SH-SY5Y (cell line): ENCODE data around the gene NFASC.

Source experiments
- GATA2 ChIP-seq: IDR thresholded peaks from 2 replicates; pipeline ENCODE4 v1.6.1; 2011; ENCODE audit warnings: mild to moderate bottlenecking, low read depth, low read length
- GATA3 ChIP-seq: IDR thresholded peaks from 2 replicates; pipeline ENCODE4 v1.6.1; 2011; ENCODE audit warnings: low read depth, mild to moderate bottlenecking, low read length, moderate library complexity

- TF ChIP-seq GATA2 (no peak), GATA3 (no peak)
Measured at GRCh38 chr1:205064301-205064700, 193.6 kb downstream of the NFASC start.
